NB4 (cell line): ENCODE results near the gene COTL1.

ENCODE experiments used
- DNase-seq: peaks from one replicate; pipeline ENCODE4 v3.0.0; 2010; ENCODE audit warnings: low read depth
- H3K4me3 ChIP-seq: one replicate; pipeline ENCODE4 v1.5.1; 2011; ENCODE audit warnings: mild to moderate bottlenecking, low read depth, low read length, moderate library complexity
- MYC ChIP-seq: IDR thresholded peaks from 2 replicates; pipeline ENCODE4 v1.6.1; 2011; ENCODE audit warnings: low read depth, low read length
- POLR2A ChIP-seq: IDR thresholded peaks from 2 replicates; pipeline ENCODE4 v1.6.1; 2011; ENCODE audit warnings: mild to moderate bottlenecking; ENCODE audit not compliant: insufficient read length; ENCODE audit errors: extremely low read depth
- TF ChIP-seq, protein P1 (sequence below): IDR thresholded peaks from 2 replicates; pipeline ENCODE4 v1.6.1; 2011; ENCODE audit warnings: low read depth, low read length
- TF ChIP-seq, protein P2 (sequence below): IDR thresholded peaks from one replicate; pipeline ENCODE4 v1.5.1; 2012; ENCODE audit warnings: low read depth, low read length

COTL1 gene

DNA sequence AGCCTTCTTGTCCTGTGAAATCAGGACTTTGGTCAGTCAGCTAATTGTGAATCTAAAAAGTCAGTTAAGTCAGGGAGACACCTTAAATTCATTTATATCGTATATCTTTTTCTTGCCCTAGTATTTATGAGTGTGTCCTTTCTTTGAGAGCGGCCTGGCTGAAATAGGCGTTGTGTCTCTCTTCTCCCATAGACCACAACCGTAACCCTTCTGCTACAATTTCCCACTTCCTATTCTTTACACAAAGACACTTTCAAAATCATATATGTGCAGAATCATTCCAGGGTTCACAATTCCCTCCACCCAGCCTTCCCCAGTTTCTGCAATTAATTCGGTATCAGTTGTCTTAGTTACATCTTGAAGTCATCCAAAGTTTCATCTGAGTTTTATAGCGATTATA lies 14.0 kb upstream of the COTL1 start:
- DNase-seq = peak; percentile 49
- TF ChIP-seq, protein P1, sequence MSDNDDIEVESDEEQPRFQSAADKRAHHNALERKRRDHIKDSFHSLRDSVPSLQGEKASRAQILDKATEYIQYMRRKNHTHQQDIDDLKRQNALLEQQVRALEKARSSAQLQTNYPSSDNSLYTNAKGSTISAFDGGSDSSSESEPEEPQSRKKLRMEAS = no peak
- TF ChIP-seq, protein P2, sequence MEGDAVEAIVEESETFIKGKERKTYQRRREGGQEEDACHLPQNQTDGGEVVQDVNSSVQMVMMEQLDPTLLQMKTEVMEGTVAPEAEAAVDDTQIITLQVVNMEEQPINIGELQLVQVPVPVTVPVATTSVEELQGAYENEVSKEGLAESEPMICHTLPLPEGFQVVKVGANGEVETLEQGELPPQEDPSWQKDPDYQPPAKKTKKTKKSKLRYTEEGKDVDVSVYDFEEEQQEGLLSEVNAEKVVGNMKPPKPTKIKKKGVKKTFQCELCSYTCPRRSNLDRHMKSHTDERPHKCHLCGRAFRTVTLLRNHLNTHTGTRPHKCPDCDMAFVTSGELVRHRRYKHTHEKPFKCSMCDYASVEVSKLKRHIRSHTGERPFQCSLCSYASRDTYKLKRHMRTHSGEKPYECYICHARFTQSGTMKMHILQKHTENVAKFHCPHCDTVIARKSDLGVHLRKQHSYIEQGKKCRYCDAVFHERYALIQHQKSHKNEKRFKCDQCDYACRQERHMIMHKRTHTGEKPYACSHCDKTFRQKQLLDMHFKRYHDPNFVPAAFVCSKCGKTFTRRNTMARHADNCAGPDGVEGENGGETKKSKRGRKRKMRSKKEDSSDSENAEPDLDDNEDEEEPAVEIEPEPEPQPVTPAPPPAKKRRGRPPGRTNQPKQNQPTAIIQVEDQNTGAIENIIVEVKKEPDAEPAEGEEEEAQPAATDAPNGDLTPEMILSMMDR = no peak
- no peak for TF ChIP-seq MYC
- TF ChIP-seq POLR2A = no peak
- no peak overlapping the region for H3K4me3 ChIP-seq

DNA sequence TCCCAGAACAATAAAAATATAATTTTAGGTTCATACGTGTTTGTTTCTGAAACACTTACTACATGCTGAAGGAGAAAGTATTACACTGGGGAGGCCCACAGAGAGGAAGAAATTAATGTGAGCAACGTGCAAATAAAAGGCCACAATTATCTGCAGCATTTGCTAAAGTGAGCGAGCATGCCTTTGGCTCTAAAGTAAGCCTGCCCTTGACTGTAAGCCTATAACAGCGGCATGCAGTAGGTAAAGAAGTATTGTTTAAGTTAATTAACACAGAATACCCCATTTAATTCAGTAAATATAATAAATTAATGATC lies 13.2 kb upstream of the COTL1 start:
- no peak for DNase-seq
- H3K4me3 ChIP-seq = no peak overlapping the region
- TF ChIP-seq POLR2A = no peak
- TF ChIP-seq, protein P1 = no peak
- TF ChIP-seq MYC = no peak
- TF ChIP-seq, protein P2 = no peak

DNA sequence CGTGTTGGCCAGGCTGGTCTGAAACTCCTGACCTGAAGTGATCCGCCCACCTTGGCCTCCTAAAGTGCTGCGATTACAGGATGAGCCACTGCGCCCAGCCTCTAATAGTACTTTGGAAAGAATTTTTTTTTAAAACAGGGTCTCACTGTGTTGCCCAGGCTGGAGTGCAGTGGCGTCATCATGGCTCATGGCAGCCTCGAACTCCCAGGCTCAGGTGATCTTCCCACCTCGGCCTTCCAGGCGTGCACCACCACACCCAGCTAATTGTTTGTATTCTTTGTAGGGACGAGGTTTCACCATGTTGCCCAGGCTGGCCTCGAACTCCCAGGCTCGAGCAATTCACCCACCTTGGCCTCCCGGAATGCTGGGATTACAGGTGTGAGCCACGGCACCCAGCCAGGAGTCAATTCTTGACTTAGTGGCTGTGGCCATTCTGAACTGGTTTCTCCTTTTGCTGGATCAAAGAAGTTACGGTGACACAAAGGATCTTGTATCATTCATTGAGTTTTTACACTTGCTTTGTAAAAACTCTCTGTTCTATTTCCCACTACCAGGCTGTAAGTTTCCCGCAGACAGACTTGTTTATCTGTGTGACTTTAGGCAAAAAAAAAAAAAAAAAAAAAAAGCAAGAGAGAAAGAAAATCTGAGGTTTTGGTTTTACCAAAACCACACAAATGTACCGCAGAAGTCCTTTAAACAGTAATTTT lies 12.7 kb upstream of the COTL1 start:
- H3K4me3 ChIP-seq = no peak overlapping the region
- TF ChIP-seq, protein P2 = no peak
- TF ChIP-seq POLR2A = no peak
- TF ChIP-seq, protein P1 = no peak
- TF ChIP-seq MYC = no peak
- DNase-seq = no peak

DNA sequence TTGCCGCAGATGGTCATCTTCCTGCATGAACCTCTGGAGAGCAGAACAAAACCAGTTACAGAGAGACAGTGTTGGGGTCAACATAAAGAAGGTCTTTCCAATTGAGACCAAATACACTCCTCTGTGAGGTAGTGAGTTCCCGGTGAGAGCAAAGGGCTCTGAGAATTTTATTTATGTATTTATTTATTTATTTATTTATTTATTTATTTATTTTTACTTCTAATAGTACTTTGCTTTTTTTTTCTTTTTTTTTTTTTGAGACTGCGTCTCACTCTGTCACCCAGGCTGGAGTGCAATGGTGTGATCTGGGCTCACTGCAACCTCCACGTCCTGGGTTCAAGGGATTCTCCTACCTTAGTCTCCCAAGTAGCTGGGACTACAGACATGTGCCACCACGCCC lies 12.1 kb upstream of the COTL1 start:
- no peak for DNase-seq
- TF ChIP-seq, protein P2 = no peak
- no peak for TF ChIP-seq POLR2A
- TF ChIP-seq, protein P1 = no peak
- TF ChIP-seq MYC = no peak
- H3K4me3 ChIP-seq = no peak overlapping the region

DNA sequence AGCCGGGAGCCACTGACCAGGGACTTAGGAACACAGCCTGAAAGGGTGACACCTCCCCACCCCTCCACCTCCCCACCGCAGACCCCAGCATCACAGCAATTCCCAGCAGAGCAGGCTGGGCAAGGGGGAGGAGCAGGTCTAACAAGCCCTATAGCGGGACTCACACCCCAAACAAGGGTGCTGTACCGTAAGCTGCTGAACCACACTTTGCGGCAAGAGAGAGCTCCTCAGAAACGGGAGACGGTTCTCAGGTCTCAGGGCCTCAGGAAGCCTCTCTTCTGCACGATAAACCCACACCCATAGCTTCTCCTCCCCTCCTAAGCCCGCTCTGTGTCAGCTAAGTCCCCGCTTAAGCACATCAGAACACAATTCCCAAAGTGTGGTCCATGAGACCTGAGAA lies 11.7 kb upstream of the COTL1 start:
- TF ChIP-seq POLR2A = no peak
- no peak for TF ChIP-seq MYC
- TF ChIP-seq, protein P2 = no peak
- TF ChIP-seq, protein P1 = no peak
- no peak for DNase-seq

More for the DNA sequence above, 11.7 kb upstream of the COTL1 start:
- no peak overlapping the region for H3K4me3 ChIP-seq
